Duodenal mucosa (tissue), 2 donors: ENCODE data around the gene RNF151.
A peak's percentile ranks its signal among the peaks of the same experiment; 100 is the strongest.
"Not testable (repeated sequence)": the region's sequence is repeated elsewhere in the genome, so short reads cannot be mapped to it uniquely, and the experiment has no call there.

Source experiments
- H3K27ac ChIP-seq: one replicate; pipeline ENCODE4 v1.7.0; 2013; ENCODE audit warnings: low read depth, low read length
- H3K27me3 ChIP-seq, 2 donors: one replicate each; pipeline ENCODE4 v1.7.0; 2013; ENCODE audit warnings: low read length in 2 of 2, control low read depth in 1 of 2; ENCODE audit not compliant: insufficient read depth in 2 of 2, control insufficient read depth in 1 of 2
- H3K36me3 ChIP-seq, 2 donors: one replicate each; pipeline ENCODE4 v1.7.0; 2013; ENCODE audit warnings: low read length in 2 of 2, control low read depth in 1 of 2; ENCODE audit not compliant: insufficient read depth in 2 of 2, control insufficient read depth in 1 of 2
- H3K4me1 ChIP-seq, 2 donors: one replicate each; pipeline ENCODE4 v1.7.0; 2013; ENCODE audit warnings: low read length in 2 of 2, control low read depth in 1 of 2; ENCODE audit not compliant: insufficient read depth in 2 of 2, control insufficient read depth in 1 of 2
- H3K4me3 ChIP-seq, 2 donors: one replicate each; pipeline ENCODE4 v1.7.0; 2013; ENCODE audit warnings: low read length in 2 of 2, low read depth in 1 of 2
- H3K9ac ChIP-seq, 2 donors: one replicate each; pipeline ENCODE4 v1.7.0; 2013; ENCODE audit warnings: low read length in 2 of 2, low read depth in 1 of 2
- H3K9me3 ChIP-seq, 2 donors: one replicate each; pipeline ENCODE4 v1.7.0; 2013; ENCODE audit warnings: low read length in 2 of 2, control low read depth in 1 of 2; ENCODE audit not compliant: control insufficient read depth in 1 of 2

Gene RNF151

GRCh38 chr16:1966460-1966859, at the start of gene RNF151:
RNF151 (plus strand) TSS chr16:1966856; CDS start chr16:1966882, 26 bp downstream.
- H3K4me3 ChIP-seq: peak within 1 kb of the TSS; percentile 87 to 94
- peak within 1 kb of the TSS; percentile 88 to 94 for H3K9ac ChIP-seq
- no peak within 1 kb of the TSS for H3K27ac ChIP-seq

GRCh38 chr16:1917056-1917664, 49.5 kb upstream of the RNF151 start:
- H3K9me3 ChIP-seq: no peaks in the 10 kb centered on the region
- peaks cover 51 to 53% of the 10 kb centered on the region in 2 donors for H3K27me3 ChIP-seq
- peaks cover 20 to 25% of the 10 kb centered on the region in 2 donors for H3K4me1 ChIP-seq
- no peak overlapping the region for H3K4me3 ChIP-seq
- no peaks in the 10 kb centered on the region for H3K36me3 ChIP-seq
- no peak overlapping the region for H3K9ac ChIP-seq
- no peak overlapping the region for H3K27ac ChIP-seq

More at GRCh38 chr16:1966460-1966859, at the start of gene RNF151:
- Histone ChIP-seq H3K27me3 (no peaks in the 10 kb centered on the region), H3K9me3 (no peaks in the 10 kb centered on the region), H3K4me1 (peaks cover 13 to 32% of the 10 kb centered on the region in 2 donors), H3K36me3 (peaks cover 5 to 20% of the 10 kb centered on the region in 2 donors)

- Histone ChIP-seq H3K4me3 (no peak overlapping the region), H3K27me3 (peaks cover 54 to 60% of the 10 kb centered on the region in 2 donors)
Measured at GRCh38 chr16:1917665-1918350, 48.8 kb upstream of the RNF151 start.

GRCh38 chr16:1918351-1919326, 48.0 kb upstream of the RNF151 start, which contains the start of gene HS3ST6:
HS3ST6 (minus strand) TSS chr16:1918415; CDS start chr16:1918323, 92 bp downstream.
- Histone ChIP-seq H3K27me3 (peaks cover 60 to 68% of the 10 kb centered on the region in 2 donors), H3K27ac (no peak within 1 kb of the TSS), H3K9ac (no peak within 1 kb of the TSS), H3K4me1 (peaks cover 10 to 23% of the 10 kb centered on the region in 2 donors), H3K4me3 (no peak within 1 kb of the TSS), H3K9me3 (no peaks in the 10 kb centered on the region), H3K36me3 (no peaks in the 10 kb centered on the region)

More at GRCh38 chr16:1917665-1918350, 48.8 kb upstream of the RNF151 start:
- Histone ChIP-seq H3K9ac (no peak overlapping the region), H3K36me3 (no peaks in the 10 kb centered on the region), H3K9me3 (no peaks in the 10 kb centered on the region), H3K27ac (no peak overlapping the region), H3K4me1 (peaks cover 15 to 21% of the 10 kb centered on the region in 2 donors)

GRCh38 chr16:1919327-1919998, 47.2 kb upstream of the RNF151 start:
- Histone ChIP-seq H3K27ac (no peak overlapping the region), H3K36me3 (no peaks in the 10 kb centered on the region), H3K9me3 (no peaks in the 10 kb centered on the region), H3K4me1 (peaks cover 6 to 17% of the 10 kb centered on the region in 2 donors), H3K9ac (no peak overlapping the region), H3K27me3 (peaks cover 60 to 70% of the 10 kb centered on the region in 2 donors), H3K4me3 (no peak overlapping the region)

- H3K9ac ChIP-seq, H3K36me3 ChIP-seq, H3K27ac ChIP-seq, H3K4me3 ChIP-seq, H3K9me3 ChIP-seq: not testable (repeated sequence)
- Histone ChIP-seq H3K27me3 (peaks cover 60 to 70% of the 10 kb centered on the region in 2 donors), H3K4me1 (peaks cover 4 to 15% of the 10 kb centered on the region in 2 donors)
Measured at GRCh38 chr16:1920122-1920521, 46.5 kb upstream of the RNF151 start.

GRCh38 chr16:1920727-1921171, 45.9 kb upstream of the RNF151 start:
- Histone ChIP-seq H3K36me3 (no peaks in the 10 kb centered on the region), H3K9me3 (no peaks in the 10 kb centered on the region), H3K4me1 (peaks cover 4 to 15% of the 10 kb centered on the region in 2 donors), H3K27me3 (peaks cover 58 to 67% of the 10 kb centered on the region in 2 donors), H3K27ac (no peak overlapping the region), H3K9ac (no peak overlapping the region), H3K4me3 (no peak overlapping the region)

GRCh38 chr16:1922357-1922756, 44.3 kb upstream of the RNF151 start:
- H3K36me3 ChIP-seq: no peaks in the 10 kb centered on the region
- no peak overlapping the region for H3K27ac ChIP-seq
- no peak overlapping the region for H3K9ac ChIP-seq
- H3K27me3 ChIP-seq: peaks cover 44 to 51% of the 10 kb centered on the region in 2 donors
- H3K4me1 ChIP-seq: peaks cover 4 to 15% of the 10 kb centered on the region in 2 donors
- no peaks in the 10 kb centered on the region for H3K9me3 ChIP-seq
- no peak overlapping the region for H3K4me3 ChIP-seq

GRCh38 chr16:1923299-1924034, 43.2 kb upstream of the RNF151 start:
- Histone ChIP-seq H3K27me3 (peaks cover 39 to 46% of the 10 kb centered on the region in 2 donors), H3K9ac (no peak overlapping the region)

More at GRCh38 chr16:1923299-1924034, 43.2 kb upstream of the RNF151 start:
- no peak overlapping the region for H3K27ac ChIP-seq
- peaks cover 4 to 10% of the 10 kb centered on the region in 2 donors for H3K4me1 ChIP-seq
- H3K36me3 ChIP-seq: no peaks in the 10 kb centered on the region
- no peaks in the 10 kb centered on the region for H3K9me3 ChIP-seq
- H3K4me3 ChIP-seq: no peak overlapping the region
